Activated B cell treated with CpG ODN at 0.5 μM for 24 hours (primary cell): ENCODE results near the gene CILP. TPM values are rescaled to one million over a fixed set of nuclear protein-coding genes. Genes with fewer than 3 reads are reported as not detected.

ENCODE experiments used
- ATAC-seq: fragments of 200-7000 bp; cut with Tn5 transposase; one replicate; pipeline ENCODE4 v1.10.0; 2021; ENCODE audit warnings: low read depth, mild to moderate bottlenecking, moderate library complexity
- CTCF ChIA-PET: fragments of 350-600 bp; sonication (Branson Sonifier 250); formaldehyde crosslinking; loops from one replicate; lab custom pipeline; 2021; ENCODE audit warnings: antibody characterized with exemption; lab: Charles Lee
- POLR2A ChIA-PET: fragments of 350-600 bp; sonication (Branson Sonifier 250); formaldehyde crosslinking; loops from one replicate; lab custom pipeline; 2021; ENCODE audit warnings: antibody characterized with exemption; lab: Charles Lee
- DNase-seq: peaks from one replicate; pipeline ENCODE4 v3.0.0; 2022
- H3K27ac Mint-ChIP-seq: one replicate; pipeline ENCODE4 v1.8.0; 2020; ENCODE audit warnings: mixed read lengths
- H3K27me3 Mint-ChIP-seq: one replicate; pipeline ENCODE4 v1.8.0; 2021; ENCODE audit warnings: mixed read lengths
- H3K36me3 Mint-ChIP-seq: one replicate; pipeline ENCODE4 v1.8.0; 2021; ENCODE audit warnings: low read depth, mixed read lengths
- H3K4me1 Mint-ChIP-seq: one replicate; pipeline ENCODE4 v1.8.0; 2021; ENCODE audit warnings: mixed read lengths
- H3K4me3 Mint-ChIP-seq: one replicate; pipeline ENCODE4 v1.8.0; 2020; ENCODE audit warnings: mild to moderate bottlenecking, mixed read lengths
- H3K9me3 Mint-ChIP-seq: one replicate; pipeline ENCODE4 v1.8.0; 2020; ENCODE audit warnings: mixed read lengths
- intact Hi-C: fragments of 100-400 bp; cut with micrococcal nuclease; formaldehyde crosslinking; loops from one replicate; pipeline ENCODE4 v1.15.1; 2024
- total RNA-seq: library from RNA; stranded (reverse); gene quantifications from 2 replicates; pipeline ENCODE4 v1.2.3, GENCODE V29; 2022
- TF ChIP-seq, protein P1 (sequence below): fragments of 200-600 bp; IDR thresholded peaks from one replicate; pipeline ENCODE4 v1.8.0; 2022; ENCODE audit warnings: antibody characterized with exemption, mild to moderate bottlenecking

The CILP gene
- total RNA-seq, 1 donor from 2014 or later, result 0.18 TPM

DNA sequence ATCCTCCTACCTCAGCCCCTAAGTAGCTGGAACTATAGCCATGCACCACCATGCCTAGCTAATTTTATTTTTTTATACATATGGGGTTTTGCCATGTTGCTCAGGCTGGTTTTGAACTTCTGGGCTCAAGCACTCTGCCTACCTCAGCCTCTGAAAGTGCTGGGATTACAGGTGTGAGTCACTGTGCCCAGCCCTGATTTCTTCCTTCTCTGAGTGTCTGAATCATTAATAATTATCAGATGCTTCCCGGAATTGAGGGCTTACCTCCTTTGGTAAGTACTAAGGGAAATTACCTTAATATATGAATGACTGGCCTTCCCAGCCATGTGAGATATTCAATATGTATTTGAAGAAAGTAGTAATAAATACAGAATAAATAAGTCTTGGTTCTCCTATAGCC, 33.4 kb downstream of the CILP start:
- no peaks in the 10 kb centered on the region for H3K27me3 Mint-ChIP-seq
- peaks cover 52% of the 10 kb centered on the region for H3K36me3 Mint-ChIP-seq
- H3K9me3 Mint-ChIP-seq, result no peaks in the 10 kb centered on the region
- ATAC-seq, result no peak
- no peak overlapping the region for H3K27ac Mint-ChIP-seq
- H3K4me3 Mint-ChIP-seq, result no peak overlapping the region
- ChIA-PET CTCF (no interaction called here), POLR2A (no interaction called here)
- DNase-seq, result no peak
- TF ChIP-seq, protein P1, sequence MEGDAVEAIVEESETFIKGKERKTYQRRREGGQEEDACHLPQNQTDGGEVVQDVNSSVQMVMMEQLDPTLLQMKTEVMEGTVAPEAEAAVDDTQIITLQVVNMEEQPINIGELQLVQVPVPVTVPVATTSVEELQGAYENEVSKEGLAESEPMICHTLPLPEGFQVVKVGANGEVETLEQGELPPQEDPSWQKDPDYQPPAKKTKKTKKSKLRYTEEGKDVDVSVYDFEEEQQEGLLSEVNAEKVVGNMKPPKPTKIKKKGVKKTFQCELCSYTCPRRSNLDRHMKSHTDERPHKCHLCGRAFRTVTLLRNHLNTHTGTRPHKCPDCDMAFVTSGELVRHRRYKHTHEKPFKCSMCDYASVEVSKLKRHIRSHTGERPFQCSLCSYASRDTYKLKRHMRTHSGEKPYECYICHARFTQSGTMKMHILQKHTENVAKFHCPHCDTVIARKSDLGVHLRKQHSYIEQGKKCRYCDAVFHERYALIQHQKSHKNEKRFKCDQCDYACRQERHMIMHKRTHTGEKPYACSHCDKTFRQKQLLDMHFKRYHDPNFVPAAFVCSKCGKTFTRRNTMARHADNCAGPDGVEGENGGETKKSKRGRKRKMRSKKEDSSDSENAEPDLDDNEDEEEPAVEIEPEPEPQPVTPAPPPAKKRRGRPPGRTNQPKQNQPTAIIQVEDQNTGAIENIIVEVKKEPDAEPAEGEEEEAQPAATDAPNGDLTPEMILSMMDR, result no peak
- peaks cover 11% of the 10 kb centered on the region for H3K4me1 Mint-ChIP-seq
- intact Hi-C loops, result loop anchor here (2.0 kb wide), 1 partner anchor 15 kb away; no protein-coding TSS in a partner anchor

DNA sequence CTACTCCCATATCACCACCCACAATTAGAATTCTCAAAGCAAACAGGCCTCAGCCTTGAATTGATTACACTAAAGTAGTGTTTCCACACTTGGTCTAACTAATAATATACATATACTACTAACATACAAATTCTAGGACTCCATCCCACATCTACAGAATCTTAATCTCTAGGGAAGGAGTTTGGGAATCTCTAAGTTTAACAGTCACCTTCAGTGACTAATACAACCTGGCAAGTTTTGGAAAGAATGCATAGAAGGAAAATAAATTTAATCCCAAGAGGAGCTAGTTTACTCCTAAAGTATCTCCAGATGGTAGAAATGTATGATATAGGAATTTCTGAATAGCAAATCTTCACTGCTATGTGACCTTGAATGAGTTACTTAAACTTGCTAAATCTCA, 35.2 kb downstream of the CILP start:
- DNase-seq, result no peak
- peaks cover 14% of the 10 kb centered on the region for H3K4me1 Mint-ChIP-seq
- no peaks in the 10 kb centered on the region for H3K9me3 Mint-ChIP-seq
- ChIA-PET CTCF (no interaction called here), POLR2A (no interaction called here)
- H3K36me3 Mint-ChIP-seq, result peaks cover 68% of the 10 kb centered on the region
- no peak for ATAC-seq
- H3K4me3 Mint-ChIP-seq, result no peak overlapping the region
- TF ChIP-seq, protein P1, result no peak
- H3K27ac Mint-ChIP-seq, result no peak overlapping the region
- H3K27me3 Mint-ChIP-seq, result no peaks in the 10 kb centered on the region
- intact Hi-C loops, result loop anchor here (2.0 kb wide), 1 partner anchor 13 kb away; no protein-coding TSS in a partner anchor

DNA sequence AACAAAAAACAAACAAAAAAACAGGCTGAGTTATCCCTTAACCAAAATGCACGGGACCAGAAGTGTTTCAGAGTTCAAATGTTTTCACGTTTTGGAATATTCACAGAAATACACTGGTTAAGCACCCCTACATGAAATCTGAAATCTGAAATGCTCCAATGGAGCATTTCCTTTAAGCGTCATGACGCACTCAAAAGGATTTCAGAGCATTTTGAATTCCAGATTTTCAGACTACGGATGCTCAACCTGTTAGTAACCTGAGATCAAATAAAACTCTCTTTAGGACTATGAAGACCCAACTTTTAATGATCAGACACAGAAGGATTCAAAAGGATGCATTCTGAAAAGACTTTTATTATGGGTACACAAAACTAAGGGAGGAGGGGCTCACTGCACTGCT, 35.8 kb downstream of the CILP start:
- ATAC-seq (no peak), DNase-seq (no peak)
- TF ChIP-seq, protein P1, result no peak
- POLR2A ChIA-PET, result no interaction called here
- CTCF ChIA-PET, result no interaction called here
- Mint-ChIP-seq H3K4me1 (peaks cover 14% of the 10 kb centered on the region), H3K4me3 (no peak overlapping the region), H3K27ac (no peak overlapping the region), H3K9me3 (no peaks in the 10 kb centered on the region), H3K36me3 (peaks cover 67% of the 10 kb centered on the region), H3K27me3 (no peaks in the 10 kb centered on the region)
- intact Hi-C loops, result no loop called here

GRCh38 chr15:65174509-65174908, 36.8 kb downstream of the CILP start:
- Mint-ChIP-seq H3K27ac (no peak overlapping the region), H3K9me3 (no peaks in the 10 kb centered on the region), H3K4me3 (no peak overlapping the region), H3K27me3 (no peaks in the 10 kb centered on the region), H3K36me3 (peaks cover 68% of the 10 kb centered on the region), H3K4me1 (peaks cover 14% of the 10 kb centered on the region)
- intact Hi-C loops, result no loop called here
- ChIA-PET POLR2A (no interaction called here), CTCF (no interaction called here)
- TF ChIP-seq, protein P1, result no peak
- no peak for ATAC-seq
- DNase-seq, result no peak

GRCh38 chr15:65172531-65172930, 38.7 kb downstream of the CILP start:
- Mint-ChIP-seq H3K27me3 (no peaks in the 10 kb centered on the region), H3K27ac (no peak overlapping the region), H3K36me3 (peaks cover 61% of the 10 kb centered on the region), H3K9me3 (no peaks in the 10 kb centered on the region), H3K4me1 (peaks cover 14% of the 10 kb centered on the region), H3K4me3 (peak overlapping the region; percentile 1)
- TF ChIP-seq, protein P1, result no peak
- ChIA-PET POLR2A (interaction anchor here (0.7 kb wide), 2 partner anchors 13 to 133 kb away, joined by 3 to 6 read pairs; no protein-coding TSS in a partner anchor), CTCF (no interaction called here)
- no peak for ATAC-seq
- intact Hi-C loops, result no loop called here
- no peak for DNase-seq
